HG03280 (cell line): ENCODE measurements around the gene YAF2.

Experiments
- ATAC-seq: cut with Tn5 transposase; IDR thresholded peaks from one replicate; pipeline ENCODE4 v1.9.1; 2021; ENCODE audit warnings: mild to moderate bottlenecking, moderate library complexity; ENCODE audit not compliant: unreplicated experiment

The YAF2 gene

GRCh38 chr12:42238240-42239140, at the start of gene YAF2:
TSS of gene YAF2 (minus strand) at chr12:42238248. CDS start at chr12:42238180, 68 bp downstream.
- ATAC-seq: peak; percentile 83

GRCh38 chr12:42286741-42287140, 48.7 kb upstream of the YAF2 start:
- ATAC-seq: no peak

DNA sequence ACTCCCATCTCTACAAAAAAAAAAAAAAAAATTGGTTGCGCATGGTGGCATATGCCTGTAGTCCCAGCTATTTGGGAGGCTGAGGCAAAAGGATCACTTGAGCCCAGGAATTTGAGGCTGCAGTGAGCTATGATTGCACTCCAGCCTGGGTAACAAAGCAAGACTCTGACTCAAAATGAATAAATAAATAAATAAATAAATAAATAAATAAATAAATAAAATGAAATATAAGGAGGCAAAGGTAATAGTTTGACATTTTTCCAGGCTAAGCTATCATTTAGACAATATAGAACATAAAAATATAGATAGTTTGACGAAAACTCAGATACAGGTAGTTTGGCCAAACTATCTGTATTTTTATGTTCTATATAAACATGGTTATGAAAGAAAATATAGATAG, 47.4 kb upstream of the YAF2 start:
- ATAC-seq: no peak

DNA sequence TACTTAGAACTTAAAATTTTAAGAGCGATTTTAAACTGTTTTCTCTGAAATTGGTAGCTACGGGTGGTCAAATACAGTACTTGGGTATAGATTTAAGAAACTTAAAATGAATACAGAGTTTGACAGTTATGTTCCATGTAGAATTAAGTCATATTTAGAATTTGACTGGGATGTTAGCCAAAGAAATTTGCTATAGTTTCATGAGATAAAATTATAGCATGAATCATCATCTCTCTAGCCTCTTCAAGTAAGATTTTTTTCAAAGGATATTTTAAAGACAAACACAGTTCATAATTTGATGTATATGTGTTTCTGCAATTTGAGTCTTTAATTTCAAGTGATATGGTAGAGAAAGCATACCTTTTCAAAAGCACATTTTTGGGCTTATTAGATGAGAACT, 46.8 kb upstream of the YAF2 start:
- no peak for ATAC-seq

- no peak for ATAC-seq
Observed at GRCh38 chr12:42284157-42284556, 46.1 kb upstream of the YAF2 start.

DNA sequence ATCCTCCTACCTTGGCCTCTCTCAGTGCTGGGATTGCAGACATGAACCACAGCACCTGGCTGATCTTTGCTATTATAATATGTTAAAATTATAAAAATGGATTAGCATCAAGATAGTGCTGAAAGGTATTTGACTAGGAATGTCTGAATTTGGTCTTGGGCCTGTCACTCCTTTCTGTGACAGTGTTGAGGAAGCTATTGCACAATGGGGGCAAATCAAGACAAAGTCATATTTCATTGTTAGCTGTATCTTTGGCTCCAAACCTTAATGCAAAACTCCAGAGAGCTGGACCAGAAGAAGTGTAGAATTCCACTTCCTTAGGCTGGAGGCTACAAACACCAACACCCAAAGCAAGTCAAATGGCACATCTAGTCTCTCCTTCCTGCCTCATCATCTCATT, 45.7 kb upstream of the YAF2 start:
- no peak for ATAC-seq

DNA sequence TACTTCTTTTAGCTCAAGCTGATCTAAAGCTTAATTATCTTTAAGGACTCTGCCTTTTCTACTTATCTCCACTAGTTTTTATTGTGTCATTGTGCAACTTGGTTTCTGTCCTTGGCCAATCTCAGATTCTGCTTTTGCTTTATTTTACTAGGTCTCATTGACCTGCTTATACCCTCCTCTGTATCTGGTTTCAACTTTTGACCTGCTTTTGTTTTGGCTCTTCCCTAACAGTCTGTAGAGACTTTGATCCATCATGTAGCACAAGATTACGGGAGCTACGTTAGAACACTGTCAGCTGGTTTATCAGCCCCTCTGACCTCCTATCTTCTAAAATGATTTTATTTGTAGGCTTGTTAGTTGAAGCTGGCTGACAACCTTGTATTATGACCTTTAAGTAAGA, 44.2 kb upstream of the YAF2 start:
- no peak for ATAC-seq

- no peak for ATAC-seq
Observed at GRCh38 chr12:42281844-42282243, 43.8 kb upstream of the YAF2 start.

- ATAC-seq: no peak
Observed at GRCh38 chr12:42281278-42281677, 43.2 kb upstream of the YAF2 start.

DNA sequence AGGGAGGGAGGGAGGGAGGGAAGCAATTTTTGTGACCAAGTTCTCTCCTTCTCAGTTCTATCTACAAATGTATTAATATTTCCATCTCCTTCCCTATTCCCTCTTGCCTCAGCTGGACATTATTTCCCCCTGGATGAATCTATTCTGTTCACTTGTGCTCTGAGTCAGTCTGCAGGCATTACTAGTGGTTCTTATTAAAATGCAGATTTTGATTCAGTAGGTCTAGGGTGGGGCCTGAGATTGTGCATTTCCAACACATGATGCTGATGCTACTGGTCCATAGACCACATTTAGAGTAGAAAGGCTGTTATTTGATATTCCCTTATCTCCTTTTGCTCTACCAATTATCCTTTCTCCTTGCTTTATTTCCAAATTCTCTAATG, 40.1 kb upstream of the YAF2 start:
- no peak for ATAC-seq

DNA sequence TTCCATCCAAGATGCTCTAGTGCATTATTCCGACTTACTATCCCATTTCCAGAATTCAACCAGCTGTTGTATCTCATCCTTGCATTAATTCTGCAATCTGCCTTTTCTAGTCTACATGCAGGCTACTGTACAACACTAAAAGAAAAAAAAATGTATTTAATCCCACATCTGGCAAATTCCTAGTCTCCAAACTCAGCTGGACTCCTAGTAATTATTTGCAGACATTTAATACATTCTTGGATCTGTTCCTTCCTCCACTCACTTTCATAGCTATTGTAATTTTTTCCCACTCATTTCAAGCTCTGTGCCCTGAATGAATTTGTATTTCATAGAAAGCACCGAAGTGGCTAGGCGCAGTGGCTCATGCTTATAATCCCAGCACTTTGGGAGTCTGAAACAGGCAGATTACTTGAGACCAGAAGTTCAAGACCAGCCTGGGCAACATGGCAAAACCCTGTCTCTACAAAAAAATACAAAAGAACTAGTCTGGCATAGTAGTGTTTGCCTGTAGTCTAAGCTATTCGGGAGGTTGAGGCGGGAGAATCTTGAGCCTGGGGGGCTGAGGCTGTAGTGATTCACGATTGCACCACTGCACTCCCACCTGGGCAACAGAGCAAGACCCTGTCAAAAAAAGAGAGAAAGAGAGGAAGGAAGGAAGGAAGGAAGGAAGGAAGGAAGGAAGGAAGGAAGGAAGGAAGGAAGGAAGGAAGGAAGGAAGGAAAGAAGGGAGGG, 39.5 kb upstream of the YAF2 start:
- no peak for ATAC-seq

- no peak for ATAC-seq
Observed at GRCh38 chr12:42275499-42275898, 37.5 kb upstream of the YAF2 start.

DNA sequence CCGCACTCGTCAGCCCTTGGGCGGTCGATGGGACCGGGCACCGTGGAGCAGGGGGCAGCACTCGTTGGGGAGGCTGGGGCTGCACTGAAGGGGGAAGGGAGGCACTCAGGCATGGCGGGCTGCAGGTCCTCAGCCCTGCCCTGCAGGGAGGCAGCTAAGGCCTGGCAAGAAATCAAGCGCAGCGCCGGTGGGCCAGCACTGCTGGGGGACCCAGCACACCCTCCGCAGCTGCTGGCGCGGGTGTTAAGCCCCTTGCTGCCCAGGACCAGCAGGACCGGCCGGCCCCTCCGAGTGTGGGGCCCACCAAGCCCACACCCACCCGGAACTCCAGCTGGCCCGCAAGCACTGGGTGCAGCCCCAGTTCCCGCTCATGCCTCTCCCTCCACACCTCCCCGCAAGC, 35.7 kb upstream of the YAF2 start:
- ATAC-seq: no peak

GRCh38 chr12:42270596-42270995, 32.5 kb upstream of the YAF2 start:
- ATAC-seq: no peak

DNA sequence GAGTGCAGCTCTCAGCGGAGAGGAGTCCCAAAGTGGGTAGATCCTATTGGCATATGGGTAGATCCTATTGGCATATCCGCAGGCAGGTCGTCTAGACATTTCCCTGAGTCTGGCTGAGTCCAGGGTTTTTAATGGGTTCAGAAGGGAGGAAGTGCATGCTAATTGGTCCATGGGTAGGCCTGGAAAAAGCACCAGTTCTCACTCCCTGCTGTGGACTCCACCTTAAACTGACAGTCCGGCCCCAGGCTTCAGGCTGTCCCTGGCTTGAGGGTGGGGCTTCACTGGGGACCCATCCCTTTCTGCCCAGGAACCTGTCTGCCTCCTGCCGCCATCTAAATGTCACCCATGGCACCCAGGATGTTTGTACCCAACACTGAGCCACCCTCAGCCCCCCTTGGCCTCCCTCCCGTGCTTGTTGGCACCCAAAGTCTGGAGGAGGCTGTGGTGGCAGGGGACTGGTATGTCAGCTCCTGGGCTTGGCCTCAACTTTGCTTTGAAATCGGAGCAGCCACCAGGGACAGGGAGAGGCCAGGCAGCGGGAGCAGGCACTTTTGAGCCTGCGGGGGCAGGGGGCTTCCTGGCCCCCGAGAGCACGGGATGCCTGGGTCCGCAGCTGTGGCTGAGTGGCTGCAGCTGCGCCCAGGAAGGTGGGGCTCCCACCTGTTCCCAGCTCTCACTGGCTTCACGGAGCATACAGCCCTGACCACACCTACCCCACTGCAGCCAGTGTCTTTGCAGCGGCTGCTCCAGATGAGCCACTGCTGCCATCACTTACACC, 29.6 kb upstream of the YAF2 start:
- ATAC-seq: no peak

DNA sequence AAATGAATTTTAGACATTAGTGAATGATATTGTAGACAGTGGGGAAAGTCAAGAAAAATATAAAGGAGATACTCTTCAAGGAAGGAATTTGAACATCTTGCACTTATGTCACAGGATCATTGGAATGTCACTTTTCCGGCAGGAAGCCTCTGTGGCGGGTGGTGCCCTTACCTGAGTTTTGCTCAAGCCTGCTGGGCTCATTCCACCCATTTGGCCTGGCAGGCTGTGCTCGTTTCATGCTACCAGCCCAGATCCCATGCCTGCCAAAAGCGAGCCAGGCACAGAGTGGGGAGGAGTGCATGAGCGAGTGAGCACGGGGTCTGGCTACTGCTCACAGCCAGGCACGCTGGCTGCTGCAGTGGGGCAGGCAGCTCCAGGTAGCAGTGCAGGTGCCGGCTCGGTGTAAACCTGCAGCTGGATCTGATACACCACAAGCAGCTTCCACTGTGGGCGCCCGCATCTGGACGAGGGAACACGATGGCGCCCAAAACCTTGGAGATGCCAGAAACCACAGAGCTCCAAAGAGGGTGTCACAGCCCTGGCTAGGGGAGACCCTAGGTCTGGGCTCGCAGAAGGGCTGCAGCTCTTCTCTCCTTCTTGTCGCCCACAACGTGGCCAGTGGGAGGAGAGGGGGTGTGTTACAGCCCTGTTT, 28.7 kb upstream of the YAF2 start:
- ATAC-seq: no peak

DNA sequence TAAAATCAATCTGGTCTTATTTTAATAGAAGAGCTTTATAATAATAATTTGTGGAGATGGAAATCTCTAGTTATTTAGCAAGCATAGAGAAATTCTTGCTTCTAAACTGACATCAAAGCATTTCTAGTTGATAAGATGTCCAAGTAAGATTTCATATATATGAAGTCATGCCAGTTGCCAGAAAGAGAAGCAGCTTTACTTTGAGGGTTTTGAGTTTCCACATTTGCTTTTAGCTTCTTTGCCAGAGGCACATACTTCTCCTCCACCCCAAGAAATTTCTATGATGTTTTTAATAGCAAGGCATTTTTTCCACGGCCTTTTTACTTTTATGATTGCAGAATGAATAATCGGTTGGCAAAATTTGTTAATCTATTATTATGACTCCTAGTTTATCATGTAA, 24.2 kb upstream of the YAF2 start:
- no peak for ATAC-seq

DNA sequence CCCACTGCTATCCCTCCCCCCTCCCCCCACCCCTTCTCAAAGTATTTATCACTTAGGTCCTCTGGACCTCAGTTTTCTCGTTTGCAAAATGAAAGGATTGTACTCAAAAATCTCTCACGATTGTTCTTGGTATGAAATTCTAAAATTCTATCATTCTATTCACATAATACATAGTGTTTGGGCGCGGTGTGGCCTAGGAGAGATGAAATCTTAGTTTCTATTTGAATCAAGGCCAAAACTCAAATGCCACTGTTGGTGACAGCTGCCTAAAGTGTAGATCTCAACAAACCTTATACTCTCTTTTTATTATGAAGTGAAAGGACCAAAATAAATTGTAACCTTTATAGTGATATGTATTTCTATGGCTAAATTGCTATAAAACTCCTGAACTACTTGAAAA, 23.7 kb upstream of the YAF2 start:
- no peak for ATAC-seq

DNA sequence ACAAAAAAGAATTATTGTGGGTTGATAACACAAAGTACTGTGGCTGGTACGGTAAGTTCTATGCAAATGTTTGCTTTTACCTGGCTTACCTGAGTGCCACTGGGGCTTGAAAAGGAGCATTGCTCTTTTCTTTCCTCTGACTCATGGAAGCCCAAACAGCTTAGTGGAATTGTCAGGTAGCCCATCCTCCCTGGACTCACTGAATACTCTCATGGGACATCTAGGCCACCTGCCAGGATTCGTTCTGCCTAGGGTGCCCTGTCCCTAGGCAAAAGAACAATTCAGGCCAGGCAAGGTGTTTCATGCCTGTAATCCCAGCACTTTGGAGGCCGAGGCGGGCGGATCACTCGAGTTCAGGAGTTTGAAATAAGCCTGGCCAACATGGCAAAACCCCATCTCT, 22.5 kb upstream of the YAF2 start:
- no peak for ATAC-seq

- ATAC-seq: no peak
Observed at GRCh38 chr12:42259699-42260098, 21.7 kb upstream of the YAF2 start.

DNA sequence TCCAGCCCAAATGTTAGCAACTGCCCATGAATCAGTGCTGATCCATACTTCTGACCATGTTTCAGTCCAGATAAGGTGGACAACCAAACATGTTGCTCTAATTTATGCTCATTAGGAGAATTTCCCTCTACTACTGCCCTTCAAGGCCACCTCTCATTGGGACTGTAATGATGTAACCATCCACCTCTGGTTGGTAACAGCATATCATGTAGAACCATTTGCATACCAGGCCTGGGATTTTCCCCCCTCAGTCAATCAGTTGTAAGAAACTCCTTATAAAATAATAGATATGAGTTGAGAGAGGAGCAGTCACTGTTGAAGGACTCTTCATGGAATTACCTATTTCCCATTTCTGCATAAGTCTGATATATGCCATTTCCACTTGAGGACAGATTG, 17.8 kb upstream of the YAF2 start:
- no peak for ATAC-seq
